GM23248 (cell line): ENCODE measurements around the gene STARD8. TPM values are rescaled to one million over a fixed set of nuclear protein-coding genes. Genes with fewer than 3 reads are reported as not detected.

Experiments used
- DNase-seq: peaks from one replicate; pipeline ENCODE4 v3.0.0-alpha.2; 2015
- H2AFZ ChIP-seq: fragments of 200-600 bp; sonication (generic); 2 replicates; pipeline ENCODE4 v1.6.1; 2016; ENCODE audit warnings: antibody characterized with exemption
- H3F3A ChIP-seq: fragments of 200-600 bp; sonication (generic); 2 replicates; pipeline ENCODE4 v1.6.1; 2016; ENCODE audit warnings: mild to moderate bottlenecking, antibody characterized with exemption, mixed run types; ENCODE audit not compliant: insufficient read depth
- H3K27ac ChIP-seq: fragments of 200-600 bp; sonication (generic); 2 replicates; pipeline ENCODE4 v1.5.1; 2016; ENCODE audit warnings: mild to moderate bottlenecking
- H3K27me3 ChIP-seq: fragments of 200-600 bp; sonication (generic); replicated peaks from 2 replicates; pipeline ENCODE4 v1.6.1; 2016; ENCODE audit warnings: mild to moderate bottlenecking; ENCODE audit not compliant: insufficient read depth
- H3K36me3 ChIP-seq: fragments of 200-600 bp; sonication (generic); 2 replicates; pipeline ENCODE4 v1.6.1; 2016; ENCODE audit warnings: low read depth, mild to moderate bottlenecking
- H3K4me1 ChIP-seq: fragments of 200-600 bp; sonication (generic); 2 replicates; pipeline ENCODE4 v1.6.1; 2016; ENCODE audit warnings: mild to moderate bottlenecking; ENCODE audit not compliant: insufficient read depth
- H3K4me2 ChIP-seq: fragments of 200-600 bp; sonication (generic); one replicate; pipeline ENCODE4 v1.6.1; 2016; ENCODE audit warnings: mild to moderate bottlenecking; ENCODE audit not compliant: unreplicated experiment
- H3K4me3 ChIP-seq: fragments of 200-600 bp; sonication (generic); 2 replicates; pipeline ENCODE4 v1.5.1; 2016; ENCODE audit warnings: mild to moderate bottlenecking
- H3K79me2 ChIP-seq: fragments of 200-600 bp; sonication (generic); 2 replicates; pipeline ENCODE4 v1.6.1; 2016; ENCODE audit warnings: mild to moderate bottlenecking; ENCODE audit not compliant: insufficient read depth
- H3K9ac ChIP-seq: fragments of 200-600 bp; sonication (generic); 2 replicates; pipeline ENCODE4 v1.6.1; 2016; ENCODE audit warnings: mild to moderate bottlenecking
- H3K9me2 ChIP-seq: fragments of 200-600 bp; sonication (generic); 2 replicates; pipeline ENCODE4 v1.6.1; 2016; ENCODE audit warnings: mixed run types, mild to moderate bottlenecking, moderate library complexity; ENCODE audit not compliant: insufficient read depth
- H3K9me3 ChIP-seq: fragments of 200-600 bp; sonication (generic); one replicate; pipeline ENCODE4 v1.6.1; 2017; ENCODE audit warnings: low read depth
- H4K20me1 ChIP-seq: fragments of 200-600 bp; sonication (generic); 2 replicates; pipeline ENCODE4 v1.6.0; 2016; ENCODE audit not compliant: insufficient read depth
- EZH2 ChIP-seq: fragments of 200-600 bp; sonication (generic); IDR thresholded peaks from 2 replicates; pipeline ENCODE4 v1.6.1; 2018; ENCODE audit warnings: antibody characterized with exemption, mild to moderate bottlenecking; ENCODE audit not compliant: insufficient read depth, poor library complexity, severe bottlenecking
- EZH2phosphoT487 ChIP-seq: fragments of 200-600 bp; sonication (generic); IDR thresholded peaks from 2 replicates; pipeline ENCODE4 v1.6.1; 2018; ENCODE audit warnings: antibody characterized with exemption, moderate library complexity, mild to moderate bottlenecking, low read depth; ENCODE audit not compliant: insufficient read depth
- WGBS, 2 experiments: methylation state at CpG; one replicate each; pipeline ENCODE4 v1.1.6; 2015 to 2017; ENCODE audit warnings: low lambda C conversion rate in 2 of 2, low coverage in 1 of 2; ENCODE audit errors: missing lambda C conversion rate in 2 of 2; 5-methylcytosine and 5-hydroxymethylcytosine counted together
- in situ Hi-C: fragments of 300-500 bp; cut with MboI; formaldehyde crosslinking; loops from 2 replicates; pipeline ENCODE4 v1.15.0; 2020
- polyA plus RNA-seq: library from polyadenylated mRNA; unstranded; fragments of >200 nt; fragmentation: Nextera tagmentation; extraction: Ambion mirVana; gene quantifications from 2 replicates; pipeline ENCODE4 v1.2.1, GENCODE V29; 2016
- total RNA-seq: library from RNA; depleted of rRNA; stranded (reverse); fragments of >200 nt; shearing (Covaris generic); gene quantifications from 2 replicates; pipeline ENCODE4 v1.2.3, GENCODE V29; 2014

The STARD8 gene
- total and polyA plus RNA-seq, 2 experiments from 2014 or later, result 0.69 to 2.4 TPM

GRCh38 chrX:68658530-68658929, 11.1 kb downstream of the STARD8 start:
- DNase-seq, result no peak
- no peak for TF ChIP-seq EZH2phosphoT487
- no peak for TF ChIP-seq EZH2
- Histone ChIP-seq H3K9me3 (no peaks in the 10 kb centered on the region), H3K4me2 (no peak overlapping the region), H3K27me3 (no peaks in the 10 kb centered on the region), H3K27ac (no peak overlapping the region), H3K36me3 (no peaks in the 10 kb centered on the region), H3F3A (no peaks in the 10 kb centered on the region), H3K79me2 (no peaks in the 10 kb centered on the region), H3K4me3 (no peak overlapping the region), H3K9me2 (no peaks in the 10 kb centered on the region), H3K9ac (no peak overlapping the region), H3K4me1 (no peaks in the 10 kb centered on the region), H4K20me1 (no peaks in the 10 kb centered on the region), H2AFZ (no peak overlapping the region)
- in situ Hi-C loops, result no loop called here
- 67 to 69% methylated on average over 3 of the region's 3 CpGs for WGBS, 2 experiments

- Histone ChIP-seq H4K20me1 (no peaks in the 10 kb centered on the region), H3K4me1 (no peaks in the 10 kb centered on the region), H2AFZ (no peak overlapping the region), H3K4me2 (no peak overlapping the region), H3K9me2 (no peaks in the 10 kb centered on the region), H3K4me3 (no peak overlapping the region), H3F3A (no peaks in the 10 kb centered on the region), H3K9ac (no peak overlapping the region), H3K79me2 (no peaks in the 10 kb centered on the region), H3K27ac (no peak overlapping the region), H3K36me3 (no peaks in the 10 kb centered on the region), H3K27me3 (no peaks in the 10 kb centered on the region), H3K9me3 (no peaks in the 10 kb centered on the region)
- no peak for DNase-seq
- TF ChIP-seq EZH2, result no peak
- TF ChIP-seq EZH2phosphoT487, result no peak
- WGBS, 2 experiments, result 85 to 93% methylated on average over 4 to 5 of the region's 5 CpGs
- in situ Hi-C loops, result no loop called here
These were observed 11.9 kb downstream of the STARD8 start for GRCh38 chrX:68659385-68659784.

GRCh38 chrX:68659786-68660185, 12.3 kb downstream of the STARD8 start:
- Histone ChIP-seq H3K36me3 (no peaks in the 10 kb centered on the region), H3K9ac (no peak overlapping the region), H3K9me2 (no peaks in the 10 kb centered on the region), H3K9me3 (no peaks in the 10 kb centered on the region), H3K27ac (no peak overlapping the region), H4K20me1 (no peaks in the 10 kb centered on the region), H3F3A (no peaks in the 10 kb centered on the region), H3K4me1 (no peaks in the 10 kb centered on the region), H3K27me3 (no peaks in the 10 kb centered on the region), H3K4me2 (no peak overlapping the region), H2AFZ (no peak overlapping the region), H3K79me2 (no peaks in the 10 kb centered on the region), H3K4me3 (no peak overlapping the region)
- TF ChIP-seq EZH2, result no peak
- TF ChIP-seq EZH2phosphoT487, result no peak
- DNase-seq, result peak; percentile 33
- in situ Hi-C loops, result no loop called here
- 25 to 44% methylated on average over 2 to 3 of the region's 3 CpGs for WGBS, 2 experiments

- no peak overlapping the region for H2AFZ ChIP-seq
- H3F3A ChIP-seq, result no peaks in the 10 kb centered on the region
- H3K9me2 ChIP-seq, result no peaks in the 10 kb centered on the region
- H3K79me2 ChIP-seq, result no peaks in the 10 kb centered on the region
- H3K4me1 ChIP-seq, result no peaks in the 10 kb centered on the region
- DNase-seq, result no peak
- in situ Hi-C loops, result no loop called here
- no peaks in the 10 kb centered on the region for H3K9me3 ChIP-seq
- no peaks in the 10 kb centered on the region for H3K27me3 ChIP-seq
- H3K4me3 ChIP-seq, result no peak overlapping the region
- no peaks in the 10 kb centered on the region for H4K20me1 ChIP-seq
- no peak overlapping the region for H3K4me2 ChIP-seq
- H3K9ac ChIP-seq, result no peak overlapping the region
- WGBS, 2 experiments, result 73 to 79% methylated on average over 3 to 4 of the region's 4 CpGs
- H3K27ac ChIP-seq, result no peak overlapping the region
- no peak for TF ChIP-seq EZH2phosphoT487
- no peak for TF ChIP-seq EZH2
- no peaks in the 10 kb centered on the region for H3K36me3 ChIP-seq
These were observed 13.3 kb downstream of the STARD8 start for GRCh38 chrX:68660746-68661145.

GRCh38 chrX:68665502-68665901, 18.0 kb downstream of the STARD8 start:
- Histone ChIP-seq H3F3A (peaks cover 7% of the 10 kb centered on the region; the same call in 1 of the 2 replicates), H3K27me3 (no peaks in the 10 kb centered on the region), H3K9me2 (no peaks in the 10 kb centered on the region), H3K27ac (no peak overlapping the region), H3K4me3 (no peak overlapping the region), H3K9ac (no peak overlapping the region), H3K36me3 (no peaks in the 10 kb centered on the region), H3K4me2 (no peak overlapping the region), H3K4me1 (peaks cover 11% of the 10 kb centered on the region), H3K79me2 (no peaks in the 10 kb centered on the region), H2AFZ (no peak overlapping the region), H4K20me1 (no peaks in the 10 kb centered on the region), H3K9me3 (no peaks in the 10 kb centered on the region)
- WGBS, 2 experiments, result 68 to 71% methylated on average over 9 of the region's 9 CpGs
- no peak for DNase-seq
- in situ Hi-C loops, result no loop called here
- TF ChIP-seq EZH2phosphoT487 (no peak), EZH2 (no peak)
